ENCODE data around the gene FNTB.

FNTB gene, protein sequence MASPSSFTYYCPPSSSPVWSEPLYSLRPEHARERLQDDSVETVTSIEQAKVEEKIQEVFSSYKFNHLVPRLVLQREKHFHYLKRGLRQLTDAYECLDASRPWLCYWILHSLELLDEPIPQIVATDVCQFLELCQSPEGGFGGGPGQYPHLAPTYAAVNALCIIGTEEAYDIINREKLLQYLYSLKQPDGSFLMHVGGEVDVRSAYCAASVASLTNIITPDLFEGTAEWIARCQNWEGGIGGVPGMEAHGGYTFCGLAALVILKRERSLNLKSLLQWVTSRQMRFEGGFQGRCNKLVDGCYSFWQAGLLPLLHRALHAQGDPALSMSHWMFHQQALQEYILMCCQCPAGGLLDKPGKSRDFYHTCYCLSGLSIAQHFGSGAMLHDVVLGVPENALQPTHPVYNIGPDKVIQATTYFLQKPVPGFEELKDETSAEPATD

DNA sequence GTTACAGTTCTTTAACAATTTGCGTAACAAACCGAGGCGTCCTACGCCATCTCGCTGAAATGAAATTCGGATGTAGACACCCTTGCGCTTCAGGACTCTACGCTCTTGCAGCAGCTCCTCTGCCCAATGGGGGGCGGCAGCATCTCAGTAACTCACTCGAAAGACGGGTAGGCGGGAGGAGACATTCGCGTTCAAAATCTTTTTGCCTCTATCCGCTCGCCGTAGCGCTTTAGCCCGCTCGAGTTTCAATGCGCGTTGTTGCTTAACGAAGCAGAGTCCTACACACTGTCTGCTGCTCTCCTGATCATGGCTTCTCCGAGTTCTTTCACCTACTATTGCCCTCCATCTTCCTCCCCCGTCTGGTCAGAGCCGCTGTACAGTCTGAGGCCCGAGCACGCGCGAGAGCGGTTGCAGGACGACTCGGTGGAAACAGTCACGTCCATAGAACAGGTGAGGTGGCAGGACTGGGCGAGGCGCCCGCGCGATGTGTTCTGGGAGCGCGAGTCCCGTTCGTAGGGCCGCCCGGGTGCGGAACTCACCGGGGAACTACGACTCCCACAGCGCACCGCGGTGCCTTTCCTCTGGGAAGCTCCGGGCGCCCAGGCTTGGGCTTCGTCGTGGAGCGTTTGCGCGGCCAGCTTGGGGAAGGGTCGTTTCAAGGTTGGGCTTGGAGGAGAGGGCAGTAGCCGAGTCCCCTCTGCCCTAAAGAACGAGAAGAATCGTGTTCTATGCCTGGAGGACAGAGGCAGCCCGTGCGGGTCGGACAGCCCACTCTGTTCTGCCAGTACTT, at the start of gene FNTB:
Gene FNTB (plus strand): TSS at position 248 of the 790 bp plus-strand sequence. CDS start 59 bp downstream, at position 307.
- DNase-seq = peak; percentile 97

DNA sequence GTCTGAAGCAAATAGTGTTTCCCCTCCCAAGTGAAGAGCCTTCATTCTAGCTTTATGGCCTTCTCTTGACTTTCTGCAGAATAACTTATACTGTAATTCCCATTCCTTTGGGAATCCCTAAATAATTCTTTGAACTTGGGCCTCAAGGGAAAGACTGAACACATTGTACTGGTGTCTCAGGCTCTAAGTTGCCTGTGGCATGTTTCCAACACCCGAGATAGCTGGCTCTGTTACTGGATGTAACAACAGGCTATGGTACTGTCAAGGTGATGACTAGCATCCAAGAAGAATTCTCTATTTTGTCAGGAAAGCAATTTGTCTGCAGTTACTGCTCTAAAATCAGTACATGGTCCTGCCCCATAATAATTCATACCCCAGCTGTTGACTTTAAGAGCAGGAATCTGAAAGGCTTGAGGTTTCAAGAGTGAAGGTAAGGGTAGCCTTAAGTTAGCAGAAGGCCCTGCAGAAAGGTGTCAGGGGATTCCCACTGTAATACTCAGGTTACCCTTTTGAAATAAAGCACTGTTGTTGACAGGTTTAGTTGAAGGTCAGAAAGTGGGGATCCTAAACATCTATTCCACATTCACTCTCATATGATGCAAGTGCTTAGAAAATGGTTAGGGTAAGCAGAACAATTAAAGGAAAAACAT, 49.4 kb upstream of the FNTB start:
- DNase-seq = no peak

DNA sequence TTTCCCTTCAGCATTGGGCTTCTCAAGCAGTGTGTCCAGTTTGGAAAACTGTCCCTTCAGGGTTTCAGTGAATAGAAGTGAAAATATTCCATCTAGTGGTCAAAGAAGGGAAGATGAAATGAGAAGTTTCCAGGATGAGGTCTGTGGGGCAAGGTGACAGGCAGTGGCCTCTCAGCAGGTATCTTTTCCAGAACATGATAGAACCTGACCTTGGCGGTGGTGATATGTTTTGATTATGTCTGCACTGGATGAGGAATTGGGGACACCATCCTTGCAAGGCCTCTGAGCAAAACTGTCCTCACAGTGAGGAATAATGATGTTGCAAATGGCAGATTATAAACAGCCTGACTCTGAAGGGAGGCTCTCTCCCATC, 48.9 kb upstream of the FNTB start:
- no peak for DNase-seq

DNA sequence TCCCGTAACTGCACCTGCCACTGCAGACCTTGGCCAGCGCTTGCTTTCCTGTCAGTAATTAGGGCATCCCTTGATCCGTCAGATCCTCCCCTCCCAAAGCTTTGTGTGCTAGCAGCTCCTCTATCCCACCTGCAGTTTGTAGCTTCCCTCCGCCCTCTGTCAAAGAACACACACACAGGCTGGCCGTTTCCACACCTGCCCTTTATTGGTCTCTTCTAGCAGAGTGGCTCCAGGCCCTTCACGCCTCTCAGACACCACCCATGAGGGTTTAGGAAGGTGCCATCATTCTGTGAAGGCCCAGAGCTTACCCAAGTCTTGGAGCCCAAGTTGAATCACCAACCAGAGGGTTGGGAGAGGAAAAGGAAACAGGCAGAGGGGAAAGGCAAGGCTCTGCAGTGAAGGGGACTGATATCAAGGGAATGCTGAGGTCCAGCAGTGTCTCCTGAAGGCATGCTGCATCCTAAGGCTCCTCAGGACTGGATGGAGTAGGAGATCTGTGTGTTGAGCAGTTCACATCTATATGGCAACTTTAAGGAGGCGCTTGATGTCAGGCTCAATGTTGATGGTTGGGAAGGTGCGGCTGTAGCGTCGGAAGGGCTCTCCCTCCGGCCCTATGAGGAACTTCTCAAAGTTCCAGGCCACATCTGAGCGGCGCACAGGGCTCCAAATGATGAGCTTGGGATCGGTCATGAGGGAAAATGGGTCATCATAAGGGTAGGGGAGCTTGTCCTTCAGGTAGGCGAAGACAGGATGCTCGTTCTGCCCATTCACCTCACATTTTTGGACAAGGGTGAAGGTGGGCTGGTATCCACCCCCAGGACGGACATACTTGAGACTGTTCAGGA, 47.5 kb upstream of the FNTB start:
- no peak for DNase-seq

DNA sequence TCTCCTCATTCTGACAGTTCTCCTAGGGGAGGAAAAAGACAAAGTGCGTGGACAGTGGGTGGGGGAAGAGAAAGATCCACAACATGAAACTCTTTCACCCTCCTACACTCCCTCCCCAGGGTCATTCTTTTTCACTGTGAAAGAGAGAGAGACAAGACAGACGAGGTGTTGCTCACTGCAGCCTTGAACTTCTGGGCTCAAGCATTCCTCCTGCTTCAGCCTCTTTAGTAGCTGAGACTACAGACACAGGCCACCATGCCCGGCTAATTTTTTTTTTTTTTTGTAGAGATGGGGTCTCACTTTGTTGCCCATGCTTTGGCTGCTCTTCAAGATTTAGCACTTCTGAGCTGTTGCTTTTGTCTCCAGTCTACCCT, 46.9 kb upstream of the FNTB start:
- no peak for DNase-seq

DNA sequence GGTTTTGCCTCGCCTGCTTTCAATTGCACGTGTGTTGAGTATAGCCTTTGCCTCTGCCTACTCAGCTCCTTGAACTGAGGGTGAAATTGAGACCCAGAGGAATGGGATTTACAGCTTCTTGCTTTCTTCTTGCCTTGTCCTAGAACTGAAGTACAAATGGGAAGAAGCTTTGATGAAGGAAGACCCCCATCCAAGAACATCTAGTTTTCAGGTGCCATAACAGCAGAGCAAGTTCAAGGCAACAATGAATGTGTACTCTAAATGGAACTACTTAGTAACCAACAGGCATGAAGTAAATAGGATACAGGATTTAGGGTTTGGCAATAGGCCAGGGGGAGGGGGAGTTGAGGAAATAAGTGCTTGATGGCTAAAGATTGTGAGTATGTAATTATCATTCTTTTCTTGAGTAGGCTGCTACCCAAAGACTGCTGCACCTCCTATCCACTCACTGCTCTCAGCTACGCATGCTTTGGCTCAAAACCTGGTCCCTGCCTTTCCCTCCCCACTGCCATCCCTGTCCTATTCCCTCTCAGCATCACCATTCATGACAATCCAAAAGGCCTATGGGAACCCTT, 46.3 kb upstream of the FNTB start:
- DNase-seq = no peak

DNA sequence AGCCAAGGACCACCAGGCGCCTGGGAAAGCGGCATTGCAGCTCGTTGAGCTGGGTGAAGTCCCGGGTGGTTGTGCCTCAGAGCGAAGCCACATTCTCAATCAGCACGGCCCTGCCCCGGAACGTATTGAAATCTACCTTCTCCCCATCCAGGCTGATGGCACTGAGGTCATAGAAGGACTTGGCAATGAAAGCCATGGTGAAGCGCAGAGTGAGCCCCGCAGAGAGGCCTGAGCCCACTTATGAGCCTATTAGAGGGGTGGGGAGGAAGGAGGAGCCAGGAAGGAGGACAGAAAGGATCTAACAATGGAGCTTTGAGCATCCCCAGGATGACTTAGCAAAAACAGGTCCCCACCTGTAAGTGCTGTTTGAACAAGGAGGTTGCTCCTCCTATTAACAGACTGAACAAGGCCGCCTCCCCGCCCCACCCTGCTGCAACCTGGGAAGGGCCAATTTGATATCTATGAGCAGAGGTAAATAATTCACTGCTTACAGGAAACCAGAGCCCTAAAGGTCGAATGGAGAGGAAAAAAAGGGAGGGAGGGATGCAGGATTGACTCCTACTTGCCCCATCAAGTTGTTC, 44.1 kb upstream of the FNTB start, which contains the start of gene GPX2:
Gene GPX2 (minus strand): TSS at position 215 of the 581 bp plus-strand sequence. CDS start 19 bp downstream, at position 196.
- DNase-seq = no peak

DNA sequence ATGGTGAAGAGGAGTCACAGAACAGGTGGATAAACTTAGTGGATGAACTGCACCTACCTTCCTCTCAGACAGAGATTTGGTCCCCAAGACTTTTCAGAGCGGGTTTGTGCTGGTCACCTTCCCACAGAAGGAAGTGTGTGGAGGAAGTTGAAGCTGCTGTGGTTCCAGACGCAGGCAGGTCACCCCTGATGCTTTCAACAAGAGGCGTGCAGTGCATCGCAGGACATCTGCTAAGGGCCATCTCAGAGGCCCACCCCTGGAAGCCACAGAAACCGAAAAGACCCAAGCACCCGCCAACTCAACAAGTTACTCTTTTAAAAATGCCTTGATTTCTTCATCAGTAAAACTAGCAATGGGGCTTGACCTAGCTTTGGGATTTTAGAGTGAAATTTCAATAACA, 43.1 kb upstream of the FNTB start:
- no peak for DNase-seq

DNA sequence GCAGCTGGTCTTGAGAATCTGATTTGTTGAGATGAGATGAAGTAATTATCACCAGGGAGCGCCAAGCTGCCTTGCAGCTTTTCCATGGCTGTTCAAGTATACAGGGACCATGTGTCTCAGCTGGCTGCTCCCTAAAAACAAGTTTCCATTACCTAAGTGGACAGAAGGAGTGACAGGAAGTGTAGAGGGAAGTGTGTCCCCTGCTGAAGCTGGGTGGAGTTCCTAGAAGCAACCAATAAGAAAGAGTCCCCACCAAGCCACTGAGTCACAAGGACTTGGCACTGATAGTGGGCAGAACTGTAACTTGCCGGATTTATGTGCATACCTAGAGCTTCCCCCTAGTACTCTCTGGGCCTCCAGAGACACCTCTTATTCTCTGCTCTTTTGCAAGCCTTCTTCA, 42.7 kb upstream of the FNTB start:
- DNase-seq = no peak

DNA sequence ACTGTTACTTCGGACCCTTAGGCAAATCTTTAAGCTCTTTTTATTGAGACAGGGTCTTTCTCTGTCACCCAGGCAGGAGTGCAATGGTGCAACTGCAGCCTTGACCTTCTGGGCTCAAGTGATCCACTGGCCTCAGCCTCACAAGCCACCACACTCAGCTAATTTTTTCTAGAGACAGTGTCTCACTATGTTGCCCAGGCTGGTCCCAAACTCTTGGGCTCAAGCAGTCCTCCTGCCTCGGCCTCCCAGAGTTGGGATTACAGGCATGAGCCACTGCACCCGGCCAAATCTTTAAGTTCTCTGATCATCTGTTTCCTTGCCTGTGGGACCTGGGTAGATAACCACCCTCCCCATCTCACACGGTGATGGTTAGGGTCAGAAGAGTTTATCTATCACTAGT, 41.8 kb upstream of the FNTB start:
- no peak for DNase-seq

DNA sequence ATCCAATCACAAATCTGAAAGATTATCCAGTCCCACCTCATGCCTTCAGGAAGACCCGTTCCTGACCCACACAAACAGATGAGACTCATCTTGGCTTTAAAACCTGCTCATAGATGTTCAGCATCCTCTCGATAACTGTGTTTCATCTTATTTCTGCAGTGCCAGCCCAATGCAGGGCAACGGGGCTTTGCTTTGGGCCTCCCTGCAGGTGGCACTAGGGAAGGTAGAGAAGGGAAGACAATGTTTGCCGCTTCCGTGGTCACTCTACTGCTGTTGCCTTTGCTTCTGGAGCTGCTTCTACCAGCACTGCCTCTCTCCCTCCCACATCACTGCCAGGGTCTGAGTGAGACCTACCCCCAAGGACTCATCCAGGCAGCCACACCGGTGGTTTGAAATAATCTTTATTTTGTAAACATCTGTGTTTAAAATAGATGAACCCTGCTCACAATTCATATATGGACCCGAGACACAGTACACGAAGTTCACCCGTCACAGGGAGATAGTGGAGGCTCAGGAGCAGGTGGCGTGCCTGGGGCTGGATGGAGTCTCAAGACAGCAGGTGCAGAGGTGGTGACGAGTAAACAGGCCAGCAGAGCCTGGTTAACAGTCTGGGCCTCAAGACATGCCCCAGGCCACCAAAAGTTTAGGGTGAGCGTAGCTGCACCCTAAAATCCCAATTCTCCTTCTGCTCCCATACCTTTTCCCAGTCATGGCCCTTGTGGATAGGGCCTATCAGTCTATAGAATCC, 41.1 kb upstream of the FNTB start:
- no peak for DNase-seq

DNA sequence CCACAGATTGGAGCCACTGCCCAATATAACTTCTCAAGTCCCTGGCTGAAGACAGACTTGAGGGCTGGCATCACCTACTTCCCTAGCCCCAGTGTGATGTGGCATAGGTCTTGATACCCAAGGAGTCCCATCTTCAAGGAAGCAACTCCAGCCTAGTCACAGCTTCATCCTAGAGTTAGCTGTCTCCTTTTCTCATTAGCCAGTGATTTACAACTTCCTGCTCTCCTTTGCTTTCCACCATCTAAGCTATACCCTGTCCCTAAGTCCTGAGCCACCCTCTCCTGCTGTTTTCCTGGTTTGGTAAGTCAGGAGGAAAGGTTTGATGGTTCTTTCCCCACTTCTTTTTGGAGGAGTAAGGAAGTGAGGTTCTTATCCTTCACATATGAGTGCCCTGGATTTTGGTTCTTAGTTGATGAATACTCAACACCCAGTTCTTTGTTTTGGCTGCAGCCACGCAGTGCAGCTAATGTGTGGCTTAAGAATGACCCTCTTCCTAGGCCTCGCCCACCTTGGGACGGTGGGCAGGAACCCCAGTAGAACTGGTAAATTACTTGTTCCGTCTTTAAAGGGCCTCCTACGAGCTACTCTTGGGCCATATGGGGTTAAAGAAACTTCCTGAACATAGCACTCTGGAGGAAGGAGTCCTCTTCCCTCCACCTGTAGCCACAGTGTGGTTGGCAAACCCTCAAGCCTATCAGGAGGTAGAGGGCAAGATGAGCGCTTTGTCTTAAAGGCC, 40.2 kb upstream of the FNTB start:
- no peak for DNase-seq

DNA sequence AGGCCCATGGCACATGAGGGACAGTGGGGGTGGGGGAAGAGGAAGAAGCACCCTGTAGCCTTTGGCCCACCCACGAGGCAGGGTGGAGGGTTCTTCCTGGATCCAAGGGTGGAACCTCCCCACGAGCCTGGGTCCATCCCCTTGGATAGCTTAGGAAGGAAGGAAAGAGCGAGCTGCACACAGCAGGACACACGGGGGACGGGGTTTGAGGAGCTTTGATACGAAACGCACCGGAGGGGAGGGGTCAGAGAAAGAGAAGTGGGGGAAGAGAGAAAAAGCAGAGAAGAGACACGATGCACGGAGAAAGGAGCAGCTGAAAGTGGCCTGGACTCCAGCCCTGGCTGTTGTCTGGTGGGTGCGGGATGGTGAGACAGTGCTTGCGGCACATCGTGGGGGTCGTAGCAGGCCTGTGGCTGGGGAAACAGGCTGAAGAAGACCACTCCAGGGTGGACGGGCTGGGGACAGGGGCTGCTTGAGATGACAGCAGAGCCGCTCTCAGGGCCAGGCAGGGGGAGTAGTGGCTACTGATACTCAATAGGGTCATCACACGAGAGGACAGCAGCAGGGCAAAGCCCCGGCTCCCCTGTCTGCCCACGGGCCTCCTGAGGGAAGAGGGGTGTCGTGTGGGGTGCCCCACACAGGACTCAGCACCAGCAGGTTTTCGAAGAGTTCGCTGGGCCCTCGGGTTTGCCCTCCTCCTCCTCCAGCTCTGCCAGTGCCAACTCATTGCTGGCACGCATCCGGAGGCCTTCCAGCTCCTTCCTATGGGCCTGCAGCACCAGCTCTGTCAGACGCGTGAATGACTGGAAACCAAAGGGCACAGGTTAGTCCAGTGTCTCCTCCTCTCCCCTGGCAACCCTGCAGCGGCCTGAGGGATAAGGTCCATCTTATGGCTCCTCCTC, 38.7 kb upstream of the FNTB start:
- no peak for DNase-seq

DNA sequence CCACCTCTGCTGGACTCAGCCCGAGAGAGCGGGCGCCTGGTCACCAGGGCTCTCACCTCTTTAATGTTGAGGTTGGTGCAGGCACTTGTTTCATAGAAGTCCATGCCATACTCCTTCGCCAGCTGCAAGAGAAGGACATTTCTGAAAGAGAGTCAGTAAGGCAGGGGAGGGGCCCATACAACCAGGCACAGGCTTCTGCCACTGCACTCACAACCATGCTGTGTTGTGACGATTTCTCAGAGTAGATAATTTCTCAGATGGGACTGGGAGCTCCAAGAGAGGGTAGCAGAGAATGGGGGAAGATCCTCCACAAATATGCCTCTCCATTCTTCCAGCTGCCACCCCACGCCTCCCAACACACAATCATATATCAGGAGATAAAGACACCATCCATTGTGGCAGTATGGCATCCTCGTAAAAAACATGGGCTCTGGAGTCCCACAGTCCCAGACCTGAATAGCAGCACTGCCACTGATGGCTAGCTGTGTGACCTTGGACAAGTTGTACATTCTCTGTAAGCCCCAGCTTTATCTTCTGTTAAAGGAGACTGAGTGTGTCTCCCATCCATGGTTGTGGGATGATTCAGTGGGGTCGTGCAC, 38.0 kb upstream of the FNTB start:
- DNase-seq = no peak

DNA sequence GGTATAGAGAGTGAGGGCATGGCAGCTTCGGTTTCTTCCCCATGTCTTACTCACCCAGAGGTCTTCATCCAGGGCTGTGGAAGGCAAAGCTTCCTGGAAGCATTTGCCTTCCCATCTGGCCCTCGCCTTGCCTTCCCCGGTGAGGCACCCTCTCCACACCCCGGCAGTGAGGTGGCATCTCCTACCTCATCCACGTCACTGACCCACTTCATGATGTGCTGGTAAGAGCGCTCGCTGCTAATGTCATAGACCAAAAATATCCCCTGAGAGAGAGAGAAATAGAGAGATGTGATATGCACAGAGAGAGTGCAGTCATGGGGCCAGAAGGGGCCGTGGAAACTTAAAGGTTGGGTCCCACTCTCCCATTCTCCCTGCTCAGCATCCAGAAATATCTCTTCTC, 35.8 kb upstream of the FNTB start:
- DNase-seq = no peak

DNA sequence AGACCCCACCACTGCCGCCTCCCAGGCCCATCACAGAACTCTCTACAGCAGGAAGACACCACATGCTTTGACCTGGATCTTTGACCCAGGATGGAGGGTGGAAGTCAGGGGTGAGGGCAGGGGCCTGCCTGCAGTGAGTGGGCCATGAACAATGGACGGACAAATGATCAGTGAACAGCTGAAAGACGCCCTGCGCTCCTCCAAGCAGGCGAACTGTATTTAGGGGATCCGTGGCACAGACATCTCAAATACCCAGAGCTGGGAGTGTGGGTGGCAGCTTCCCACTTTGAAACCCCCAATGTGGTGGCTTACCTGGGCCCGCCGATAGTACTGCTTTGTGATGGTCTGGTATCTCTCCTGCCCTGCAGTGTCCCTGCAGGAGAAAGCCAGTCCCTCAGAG, 35.4 kb upstream of the FNTB start:
- no peak for DNase-seq

DNA sequence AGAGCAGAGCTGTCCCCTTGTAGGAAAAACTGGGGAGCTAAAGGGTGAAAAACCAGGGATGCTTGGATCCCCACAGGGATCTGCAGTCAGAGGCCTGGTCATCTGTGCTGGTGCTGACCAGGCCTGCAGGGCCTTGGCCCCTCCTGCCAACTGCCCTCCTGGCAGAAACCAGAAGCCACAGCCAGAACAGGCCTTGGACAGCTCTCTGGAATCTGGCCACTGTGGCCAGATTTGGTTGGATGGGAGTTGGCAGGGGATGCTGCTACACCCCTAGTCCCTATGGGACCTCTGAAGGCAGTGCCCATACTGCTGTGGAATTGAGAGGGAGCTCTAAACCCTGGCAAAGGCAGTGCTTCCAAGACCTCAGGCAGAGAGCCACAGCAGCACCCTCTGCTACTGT, 35.0 kb upstream of the FNTB start:
- no peak for DNase-seq

DNA sequence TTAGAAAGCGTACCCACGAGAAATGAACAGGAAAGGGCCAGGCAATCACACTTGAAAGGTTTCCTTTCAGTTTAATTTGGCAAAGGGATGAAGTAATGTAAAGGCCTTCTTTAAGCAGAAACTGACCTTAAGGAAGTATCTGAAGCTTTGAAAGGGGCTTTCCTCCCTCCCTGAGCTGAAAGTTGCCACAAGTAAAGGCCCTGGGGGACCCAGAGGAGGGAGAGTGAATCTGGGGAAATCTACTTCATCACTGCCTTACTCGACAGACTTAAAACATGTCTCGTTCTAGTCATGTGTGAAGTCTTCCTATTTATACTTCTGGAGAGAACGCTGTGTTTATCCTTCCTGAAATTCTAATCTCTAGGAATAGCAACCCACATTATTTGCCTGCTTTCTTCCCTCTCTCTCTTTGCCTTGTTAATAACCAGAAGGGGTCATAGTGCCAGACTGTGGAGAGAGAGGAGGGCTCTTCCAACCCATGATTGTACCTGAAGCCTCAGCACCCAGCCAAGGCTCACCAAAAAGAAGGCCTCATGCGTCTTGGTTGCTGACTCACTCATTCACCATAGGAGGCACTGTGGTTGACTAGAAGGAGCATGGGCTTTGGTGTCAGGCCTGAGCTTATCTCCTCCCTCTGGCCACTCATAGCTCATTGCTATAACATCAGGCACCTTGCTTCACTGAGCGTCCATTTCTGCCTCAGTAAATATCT, 33.9 kb upstream of the FNTB start:
- no peak for DNase-seq

Data from right hindlimb (tissue), 1 donor.